GM23338 (cell line): ENCODE data around the gene ATP8A2. TPM values are rescaled to one million over a fixed set of nuclear protein-coding genes. Genes with fewer than 3 reads are reported as not detected.

Source experiments
- ATAC-seq: fragments of 200-7000 bp; cut with Tn5 transposase; 3 replicates; pipeline ENCODE4 v1.9.1; 2020
- DNase-seq: peaks from one replicate; pipeline ENCODE4 v3.0.0-alpha.2; 2015; ENCODE audit warnings: low spot score
- H2AFZ ChIP-seq: fragments of 200-600 bp; sonication (generic); 2 replicates; pipeline ENCODE4 v1.8.0; 2016; ENCODE audit warnings: antibody characterized with exemption, mild to moderate bottlenecking, moderate library complexity
- H3F3A ChIP-seq: fragments of 200-600 bp; sonication (generic); replicated peaks from 2 replicates; pipeline ENCODE4 v1.8.0; 2017; ENCODE audit warnings: antibody characterized with exemption, mixed run types, low read depth
- H3K27ac ChIP-seq: fragments of 200-600 bp; sonication (generic); 2 replicates; pipeline ENCODE4 v1.6.1; 2016; ENCODE audit warnings: low read depth
- H3K27me3 ChIP-seq: fragments of 200-600 bp; sonication (generic); 2 replicates; pipeline ENCODE4 v1.8.0; 2016; ENCODE audit warnings: mild to moderate bottlenecking, mixed run types, moderate library complexity; ENCODE audit not compliant: insufficient read depth
- H3K36me3 ChIP-seq: fragments of 200-600 bp; sonication (generic); 2 replicates; pipeline ENCODE4 v1.8.0; 2016; ENCODE audit warnings: mild to moderate bottlenecking; ENCODE audit not compliant: insufficient read depth
- H3K4me1 ChIP-seq: fragments of 200-600 bp; sonication (generic); 2 replicates; pipeline ENCODE4 v1.8.0; 2016; ENCODE audit warnings: mild to moderate bottlenecking, moderate library complexity; ENCODE audit not compliant: insufficient read depth
- H3K4me2 ChIP-seq: fragments of 200-600 bp; sonication (generic); 2 replicates; pipeline ENCODE4 v1.7.1; 2017; ENCODE audit warnings: mixed run types
- H3K4me3 ChIP-seq: fragments of 200-600 bp; sonication (generic); 2 replicates; pipeline ENCODE4 v1.6.1; 2016; ENCODE audit warnings: mixed run types
- H3K79me2 ChIP-seq: fragments of 200-600 bp; sonication (generic); replicated peaks from 2 replicates; pipeline ENCODE4 v1.8.0; 2017; ENCODE audit warnings: mild to moderate bottlenecking; ENCODE audit not compliant: insufficient read depth
- H3K9me2 ChIP-seq: fragments of 200-600 bp; sonication (generic); 2 replicates; pipeline ENCODE4 v1.8.0; 2017; ENCODE audit not compliant: insufficient read depth
- H4K20me1 ChIP-seq: fragments of 200-600 bp; sonication (generic); replicated peaks from 2 replicates; pipeline ENCODE4 v1.8.0; 2017; ENCODE audit warnings: mild to moderate bottlenecking; ENCODE audit not compliant: insufficient read depth
- H3K27ac Mint-ChIP-seq: 2 replicates; pipeline ENCODE4 v1.8.0; 2020; ENCODE audit warnings: inconsistent platforms, mild to moderate bottlenecking, moderate library complexity, mixed read lengths
- H3K27me3 Mint-ChIP-seq: 3 replicates; pipeline ENCODE4 v1.8.0; 2022; ENCODE audit warnings: low read depth, mild to moderate bottlenecking, moderate library complexity, mixed read lengths, inconsistent platforms; ENCODE audit not compliant: insufficient read depth, poor library complexity
- H3K36me3 Mint-ChIP-seq: 3 replicates; pipeline ENCODE4 v1.8.0; 2021; ENCODE audit warnings: low read depth, mild to moderate bottlenecking, inconsistent platforms, moderate library complexity, mixed read lengths
- H3K4me1 Mint-ChIP-seq: 3 replicates; pipeline ENCODE4 v1.8.0; 2020; ENCODE audit warnings: mild to moderate bottlenecking, inconsistent platforms, mixed read lengths
- H3K4me3 Mint-ChIP-seq: 3 replicates; pipeline ENCODE4 v1.8.0; 2021; ENCODE audit warnings: moderate library complexity, mild to moderate bottlenecking, inconsistent platforms, mixed read lengths
- H3K9me3 Mint-ChIP-seq: 3 replicates; pipeline ENCODE4 v1.8.0; 2020; ENCODE audit warnings: moderate library complexity, mild to moderate bottlenecking, inconsistent platforms, mixed read lengths
- CREB1 ChIP-seq: fragments of 250-450 bp; sonication (Bioruptor Pico); IDR thresholded peaks from 2 replicates; pipeline ENCODE4 v1.5.0; 2020; ENCODE audit warnings: low read depth, mild to moderate bottlenecking, moderate library complexity
- CTCF ChIP-seq, 2 experiments: fragments of 200-600 bp in 1 of 2; sonication (generic) in 1 of 2; conservative IDR thresholded peaks; 2 replicates each; pipeline versions ENCODE4 v1.5.1 to v1.6.1; 2016 to 2017; ENCODE audit warnings: antibody characterized with exemption in 2 of 2, low read depth in 2 of 2, mild to moderate bottlenecking in 2 of 2, moderate library complexity in 1 of 2
- ETS1 ChIP-seq: IDR thresholded peaks from 2 replicates; pipeline ENCODE4 v1.6.1; 2016; ENCODE audit warnings: antibody characterized with exemption
- EZH2 ChIP-seq: fragments of 200-600 bp; sonication (generic); IDR thresholded peaks from one replicate; pipeline ENCODE4 v1.8.0; 2017; ENCODE audit warnings: antibody characterized with exemption, mild to moderate bottlenecking, low read depth; ENCODE audit not compliant: unreplicated experiment
- EZH2phosphoT487 ChIP-seq: fragments of 200-600 bp; sonication (generic); IDR thresholded peaks from one replicate; pipeline ENCODE4 v1.8.1; 2018; ENCODE audit warnings: antibody characterized with exemption; ENCODE audit not compliant: unreplicated experiment
- JUNB ChIP-seq: IDR thresholded peaks from one replicate; pipeline ENCODE4 v1.6.1; 2016; ENCODE audit warnings: antibody characterized with exemption; ENCODE audit not compliant: unreplicated experiment
- NANOG ChIP-seq: IDR thresholded peaks from 2 replicates; pipeline ENCODE4 v1.6.1; 2016; ENCODE audit warnings: antibody characterized with exemption, borderline replicate concordance
- POLR2AphosphoS5 ChIP-seq: IDR thresholded peaks from 2 replicates; pipeline ENCODE4 v1.6.1; 2016; ENCODE audit warnings: antibody characterized with exemption, low read depth
- REST ChIP-seq: IDR thresholded peaks from one replicate; pipeline ENCODE4 v1.6.1; 2018; ENCODE audit warnings: antibody characterized with exemption; ENCODE audit not compliant: unreplicated experiment
- STAT1 ChIP-seq: IDR thresholded peaks from one replicate; pipeline ENCODE4 v1.6.1; 2016; ENCODE audit warnings: antibody characterized with exemption; ENCODE audit not compliant: unreplicated experiment
- ZNF114 ChIP-seq: fragments of 250-450 bp; sonication (Bioruptor Pico); IDR thresholded peaks from 2 replicates; pipeline ENCODE4 v1.5.0; 2020; ENCODE audit warnings: mild to moderate bottlenecking, moderate library complexity
- ZNF331 ChIP-seq: fragments of 250-450 bp; sonication (Bioruptor Pico); IDR thresholded peaks from 2 replicates; pipeline ENCODE4 v1.5.0; 2020; ENCODE audit warnings: low read depth, mild to moderate bottlenecking, moderate library complexity
- ZNF462 ChIP-seq: fragments of 250-450 bp; sonication (Bioruptor Pico); IDR thresholded peaks from 2 replicates; pipeline ENCODE4 v1.5.0; 2020; ENCODE audit warnings: mild to moderate bottlenecking, moderate library complexity
- polyA plus RNA-seq: library from polyadenylated mRNA; unstranded; fragments of >200 nt; fragmentation: Nextera tagmentation; extraction: Ambion mirVana; gene quantifications from 2 replicates; pipeline ENCODE4 v1.2.1, GENCODE V29; 2016
- total RNA-seq: library from RNA; depleted of rRNA; stranded (reverse); fragments of >200 nt; shearing (Covaris generic); gene quantifications from 2 replicates; pipeline ENCODE4 v1.2.3, GENCODE V29; 2014

ATP8A2 gene
- total and polyA plus RNA-seq, 2 experiments from 2014 or later, result 5.7 to 8.8 TPM

- no peak overlapping the region for H3K27ac Mint-ChIP-seq
Observed at GRCh38 chr13:25645681-25646080, 273.9 kb downstream of the ATP8A2 start.

More at GRCh38 chr13:25645681-25646080, 273.9 kb downstream of the ATP8A2 start:
- Histone ChIP-seq H4K20me1 (no peaks in the 10 kb centered on the region), H2AFZ (no peak overlapping the region), H3K27ac (no peak overlapping the region), H3K4me3 (no peak overlapping the region), H3K36me3 (0 out of 2 replicates have a peak, but pooled peaks cover 4% of the 10 kb centered on the region), H3K4me2 (no peak overlapping the region), H3K79me2 (no peaks in the 10 kb centered on the region), H3K4me1 (no peaks in the 10 kb centered on the region), H3F3A (no peaks in the 10 kb centered on the region), H3K27me3 (no peaks in the 10 kb centered on the region), H3K9me2 (peaks cover 10% of the 10 kb centered on the region; the same call in 1 of the 2 replicates)
- no peaks in the 10 kb centered on the region for H3K4me1 Mint-ChIP-seq
- H3K4me3 Mint-ChIP-seq, result no peak overlapping the region
- TF ChIP-seq ZNF462 (CRISPR knock-in tag) (no peak), CREB1 (no peak), EZH2phosphoT487 (no peak), ETS1 (no peak), POLR2AphosphoS5 (no peak), CTCF (conservative IDR thresholded peaks at IDR 0.05; ENCODE audit: low read depth in 2 of 2) (no peak), EZH2 (no peak), ZNF331 (CRISPR knock-in tag) (no peak), ZNF114 (CRISPR knock-in tag) (no peak), NANOG (no peak), JUNB (no peak), STAT1 (no peak), REST (no peak)
- ATAC-seq, result no peak
- H3K27me3 Mint-ChIP-seq, result peaks cover 2% of the 10 kb centered on the region
- H3K36me3 Mint-ChIP-seq, result peaks cover 8% of the 10 kb centered on the region; the same call in 1 of the 3 replicates
- DNase-seq, result no peak
- H3K9me3 Mint-ChIP-seq, result peaks cover 25% of the 10 kb centered on the region
